ENCODE data around the gene CCDC146.

DNA sequence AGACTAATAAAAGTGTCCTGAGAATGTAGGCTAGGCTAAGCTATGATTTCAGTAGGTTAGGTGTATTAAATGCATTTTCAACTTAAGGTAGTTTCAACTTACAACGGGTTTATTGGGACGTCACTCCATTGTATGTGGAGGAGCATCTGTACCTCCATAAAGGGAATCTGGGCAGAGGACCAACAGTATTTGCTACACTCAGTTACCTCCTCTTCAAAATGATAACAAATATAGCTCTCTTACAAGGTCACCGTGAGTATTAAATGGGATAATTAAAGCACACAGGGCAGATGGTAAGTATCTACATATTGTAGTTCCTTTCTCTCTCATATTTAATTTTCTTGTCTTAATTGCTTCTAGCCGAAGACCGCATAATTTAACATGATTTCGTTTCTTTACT lies 136.2 kb downstream of the CCDC146 start:
- TF ChIP-seq, protein P1, sequence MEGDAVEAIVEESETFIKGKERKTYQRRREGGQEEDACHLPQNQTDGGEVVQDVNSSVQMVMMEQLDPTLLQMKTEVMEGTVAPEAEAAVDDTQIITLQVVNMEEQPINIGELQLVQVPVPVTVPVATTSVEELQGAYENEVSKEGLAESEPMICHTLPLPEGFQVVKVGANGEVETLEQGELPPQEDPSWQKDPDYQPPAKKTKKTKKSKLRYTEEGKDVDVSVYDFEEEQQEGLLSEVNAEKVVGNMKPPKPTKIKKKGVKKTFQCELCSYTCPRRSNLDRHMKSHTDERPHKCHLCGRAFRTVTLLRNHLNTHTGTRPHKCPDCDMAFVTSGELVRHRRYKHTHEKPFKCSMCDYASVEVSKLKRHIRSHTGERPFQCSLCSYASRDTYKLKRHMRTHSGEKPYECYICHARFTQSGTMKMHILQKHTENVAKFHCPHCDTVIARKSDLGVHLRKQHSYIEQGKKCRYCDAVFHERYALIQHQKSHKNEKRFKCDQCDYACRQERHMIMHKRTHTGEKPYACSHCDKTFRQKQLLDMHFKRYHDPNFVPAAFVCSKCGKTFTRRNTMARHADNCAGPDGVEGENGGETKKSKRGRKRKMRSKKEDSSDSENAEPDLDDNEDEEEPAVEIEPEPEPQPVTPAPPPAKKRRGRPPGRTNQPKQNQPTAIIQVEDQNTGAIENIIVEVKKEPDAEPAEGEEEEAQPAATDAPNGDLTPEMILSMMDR (IDR thresholded peaks at IDR 0.05): no peak
- no peak for TF ChIP-seq POLR2AphosphoS5 (IDR thresholded peaks at IDR 0.05)
- TF ChIP-seq POLR2A (IDR thresholded peaks at IDR 0.05): no peak

All from suprapubic skin (tissue), 4 donors.